K562 (cell line): ENCODE measurements around the gene LRRC47. TPM values are rescaled to one million over a fixed set of nuclear protein-coding genes. Genes with fewer than 3 reads are reported as not detected.

Experiments
- ATAC-seq: fragments of 200-7000 bp; cut with Tn5 transposase; 3 replicates; pipeline ENCODE4 v1.9.1; 2020; ENCODE audit warnings: moderate library complexity
- BruUV-seq: library from RNA; stranded (reverse); fragments of 400-500 nt; replicated peaks from 2 replicates; lab custom pipeline; 2021; lab: Mats Ljungman, UMichigan
- CTCF ChIA-PET: fragments of 300-600 bp; formaldehyde crosslinking; extraction: SDS; loops from one replicate; lab custom pipeline; 2021; ENCODE audit warnings: low intra/inter-chr PET ratio; lab: Yijun Ruan, JAX
- POLR2A ChIA-PET: fragments of 300-600, 350-650 bp; sonication (Branson Sonifier 250); formaldehyde crosslinking; extraction: SDS; loops from one replicate; lab custom pipeline; 2021; ENCODE audit warnings: antibody characterized with exemption, inconsistent platforms; lab: Yijun Ruan, JAX
- DNase-seq, 4 experiments: peaks; one replicate each; pipeline versions ENCODE4 v3.0.0 to v3.0.0-alpha.2; 2011 to 2018; ENCODE audit warnings: low spot score in 3 of 4, mixed read lengths in 3 of 4; ENCODE audit errors: extremely low read depth in 1 of 4
- FAIRE-seq: peaks from 2 replicates; lab custom pipeline; 2011; peaks lifted over from hg19 to GRCh38; lab: Jason Lieb, UNC
- H2AFZ ChIP-seq: 2 replicates; pipeline ENCODE4 v1.6.0; 2011; ENCODE audit warnings: low read depth, low read length, control low read depth, inconsistent platforms
- H3K27ac ChIP-seq: fragments of 200-600 bp; 3 replicates; pipeline ENCODE4 v1.8.0; 2011; ENCODE audit warnings: low read depth, mild to moderate bottlenecking, control low read depth, inconsistent platforms, low read length, moderate library complexity, mixed read lengths; ENCODE audit errors: extremely low read depth
- H3K27me3 ChIP-seq, 2 experiments: fragments of 300-600 bp in 1 of 2; 2 replicates in 1 of 2; 3 replicates in 1 of 2; pipeline versions ENCODE4 v1.6.0 to v1.8.0; 2011; ENCODE audit warnings: inconsistent platforms in 2 of 2, low read length in 2 of 2, mild to moderate bottlenecking in 1 of 2, mixed read lengths in 1 of 2, moderate library complexity in 1 of 2; ENCODE audit not compliant: control insufficient read depth in 2 of 2, insufficient read depth in 2 of 2
- H3K36me3 ChIP-seq: fragments of 300-600 bp; 3 replicates; pipeline ENCODE4 v1.8.0; 2011; ENCODE audit warnings: mild to moderate bottlenecking, low read length, inconsistent platforms; ENCODE audit not compliant: control insufficient read depth, insufficient read depth
- H3K4me1 ChIP-seq, 2 experiments: fragments of 200-600 bp in 1 of 2; replicated peaks in 1 of 2; 2 replicates in 1 of 2; 3 replicates in 1 of 2; pipeline versions ENCODE4 v1.5.1 to v1.8.0; 2011; ENCODE audit warnings: inconsistent platforms in 2 of 2, low read length in 2 of 2, mild to moderate bottlenecking in 1 of 2, mixed read lengths in 1 of 2, moderate library complexity in 1 of 2; ENCODE audit not compliant: control insufficient read depth in 2 of 2, insufficient read depth in 2 of 2
- H3K4me2 ChIP-seq: 2 replicates; pipeline ENCODE4 v1.6.1; 2011; ENCODE audit warnings: low read length, control low read depth, inconsistent platforms, mixed read lengths; ENCODE audit not compliant: insufficient read depth
- H3K4me3 ChIP-seq: fragments of 200-600 bp; sonication (generic), shearing (Covaris generic); 2 replicates; pipeline ENCODE4 v1.5.1; 2016; ENCODE audit warnings: control low read depth, inconsistent platforms
- H3K79me2 ChIP-seq: fragments of 200-600 bp; 3 replicates; pipeline ENCODE4 v1.8.0; 2011; ENCODE audit warnings: low read length, inconsistent platforms; ENCODE audit not compliant: control insufficient read depth, insufficient read depth
- H3K9ac ChIP-seq, 2 experiments: 2 replicates each; pipeline versions ENCODE4 v1.6.0 to v1.6.1; 2011; ENCODE audit warnings: low read depth in 2 of 2, low read length in 2 of 2, control low read depth in 1 of 2, inconsistent platforms in 1 of 2, mild to moderate bottlenecking in 1 of 2, mixed read lengths in 1 of 2; ENCODE audit not compliant: insufficient read depth in 1 of 2
- H3K9me1 ChIP-seq: one replicate; pipeline ENCODE4 v1.6.0; 2011; ENCODE audit warnings: inconsistent platforms, mild to moderate bottlenecking, low read length, moderate library complexity; ENCODE audit not compliant: control insufficient read depth, insufficient read depth
- H3K9me3 ChIP-seq: replicated peaks from 2 replicates; pipeline ENCODE4 v1.5.1; 2011; ENCODE audit warnings: low read depth, low read length, inconsistent platforms; ENCODE audit not compliant: control insufficient read depth, insufficient read depth
- H4K20me1 ChIP-seq: replicated peaks from 2 replicates; pipeline ENCODE4 v1.6.1; 2011; ENCODE audit warnings: low read length, inconsistent platforms, mixed read lengths; ENCODE audit not compliant: control insufficient read depth, insufficient read depth
- BRCA1 ChIP-seq, 2 experiments: fragments of 450-650 bp in 1 of 2; sonication (generic) in 1 of 2; formaldehyde crosslinking in 1 of 2; IDR thresholded peaks; 2 replicates each; pipeline versions ENCODE4 v1.5.0 to v1.6.1; 2017 to 2020; ENCODE audit warnings: mild to moderate bottlenecking in 1 of 2, missing genetic modification reagents in 1 of 2
- BRD4 ChIP-seq: fragments of 200-600 bp; sonication (generic); IDR thresholded peaks from 2 replicates; pipeline ENCODE4 v1.6.1; 2017; ENCODE audit warnings: inconsistent platforms
- CBFA2T3 ChIP-seq: fragments of 450-650 bp; IDR thresholded peaks from 2 replicates; pipeline ENCODE4 v1.6.1; 2017
- FOXK1 ChIP-seq: sonication (generic); formaldehyde crosslinking; IDR thresholded peaks from 2 replicates; pipeline ENCODE4 v1.8.0; 2022; ENCODE audit warnings: missing genetic modification reagents, mild to moderate bottlenecking, borderline replicate concordance
- NCOA1 ChIP-seq: fragments of 450-650 bp; IDR thresholded peaks from 2 replicates; pipeline ENCODE4 v1.6.1; 2016; ENCODE audit warnings: low read depth
- NFIC ChIP-seq: fragments of 450-650 bp; IDR thresholded peaks from 2 replicates; pipeline ENCODE4 v1.6.1; 2017; ENCODE audit warnings: mild to moderate bottlenecking, inconsistent platforms
- POLR2G ChIP-seq: fragments of 200-400 bp; formaldehyde crosslinking; IDR thresholded peaks from 2 replicates; pipeline ENCODE4 v1.6.1; 2017; ENCODE audit warnings: low read depth, mild to moderate bottlenecking, antibody characterized with exemption, low read length, moderate library complexity
- RBFOX2 ChIP-seq: fragments of 200-400 bp; formaldehyde crosslinking; IDR thresholded peaks from 2 replicates; pipeline ENCODE4 v1.6.1; 2017; ENCODE audit warnings: low read depth, mild to moderate bottlenecking, low read length, moderate library complexity
- YBX1 ChIP-seq: fragments of 450-650 bp; IDR thresholded peaks from 2 replicates; pipeline ENCODE4 v1.7.1; 2016; ENCODE audit warnings: mild to moderate bottlenecking
- ZNF143 ChIP-seq: sonication (generic); formaldehyde crosslinking; IDR thresholded peaks from 2 replicates; pipeline ENCODE4 v1.9.0; 2022; ENCODE audit warnings: mild to moderate bottlenecking, missing genetic modification reagents
- ZNF407 ChIP-seq: fragments of 450-650 bp; IDR thresholded peaks from 2 replicates; pipeline ENCODE4 v1.6.1; 2016; ENCODE audit warnings: low read depth
- ZNF586 ChIP-seq: fragments of 450-650 bp; formaldehyde crosslinking; conservative IDR thresholded peaks from 2 replicates; pipeline ENCODE4 v1.4.0; 2020; ENCODE audit warnings: mild to moderate bottlenecking, moderate library complexity
- ZZZ3 ChIP-seq: fragments of 450-650 bp; IDR thresholded peaks from 2 replicates; pipeline ENCODE4 v1.6.1; 2016; ENCODE audit warnings: antibody characterized with exemption, mild to moderate bottlenecking, moderate library complexity
- WGBS: fragments of 100-300 bp; shearing (Covaris generic); methylation state at CpG from one replicate; pipeline ENCODE4 v1.1.6; 2016; ENCODE audit warnings: low coverage, mixed read lengths; ENCODE audit not compliant: insufficient coverage; ENCODE audit errors: missing lambda C conversion rate; 5-methylcytosine and 5-hydroxymethylcytosine counted together
- in situ Hi-C: fragments of 300-500 bp; cut with MboI; formaldehyde crosslinking; loops from 4 replicates; pipeline ENCODE4 v1.15.0; 2018; ENCODE audit warnings: inconsistent platforms, mixed read lengths
- intact Hi-C: fragments of 100-400 bp; cut with micrococcal nuclease; formaldehyde crosslinking; loops from 2 replicates; pipeline ENCODE4 v1.14.2; 2022
- polyA plus RNA-seq, 8 experiments: library from polyadenylated mRNA; depleted of rRNA in 4 of 8; stranded (reverse) in 5 of 8; unstranded in 3 of 8; fragments of >200 nt; fragmentation: Nextera tagmentation in 2 of 8; fragmentation: Illumina TruSeq in 1 of 8; extraction: Ambion mirVana in 2 of 8; extraction: Trizol in 1 of 8; gene quantifications; 2 replicates each; pipeline versions ENCODE4 v1.2.1 to v1.2.3, GENCODE V29; 2011 to 2014; ENCODE audit warnings: inconsistent platforms in 1 of 8, missing spikeins in 1 of 8
- total RNA-seq, 7 experiments: library from RNA; depleted of rRNA in 6 of 7; stranded (reverse); fragments of >200 nt in 6 of 7; fragmentation: Illumina TruSeq in 2 of 7; extraction: Trizol in 2 of 7; gene quantifications; 2 replicates each; pipeline versions ENCODE4 v1.2.1 to v1.2.3, GENCODE V29; 2011 to 2021; ENCODE audit warnings: low replicate concordance in 1 of 7

Gene LRRC47
- total and polyA plus RNA-seq, 9 of the 15 experiments (the other 6 are each of a cell fraction or from before 2014, with no cell fraction given), result 4.6 to 68.0 (median 35.9) TPM

GRCh38 chr1:3790500-3790923 lies 5.8 kb downstream of the LRRC47 start:
- Histone ChIP-seq H3K79me2 (peaks cover 74% of the 10 kb centered on the region), H3K27me3 (no peaks in the 10 kb centered on the region), H3K9me1 (peaks cover 5% of the 10 kb centered on the region), H4K20me1 (peaks cover 18% of the 10 kb centered on the region; the same call in 1 of the 2 replicates), H3K4me2 (no peak overlapping the region), H3K9me3 (no peaks in the 10 kb centered on the region), H3K4me3 (no peak overlapping the region), H2AFZ (no peak overlapping the region), H3K9ac (peak overlapping the region in 1 of 2 experiments; percentile 48; a peak in 1 of 4 replicates), H3K36me3 (peaks cover 69% of the 10 kb centered on the region; the same call in 2 of the 3 replicates), H3K4me1 (peaks cover 25 to 56% of the 10 kb centered on the region in 2 experiments), H3K27ac (no peak overlapping the region)
- ATAC-seq (no peak), DNase-seq (no peak), FAIRE-seq (no peak)
- POLR2A ChIA-PET, result interaction anchor here (0.5 to 1.4 kb wide), 6 partner anchors 11 to 109 kb away, joined by 3 to 4 read pairs (median 3); partner anchors contain the start of gene C1orf174
- in situ Hi-C loops, result no loop called here
- CTCF ChIA-PET, result no interaction called here
- WGBS, result 95% methylated on average over 9 of the region's 12 CpGs
- no TSS peak for BruUV-seq
- intact Hi-C loops, result no loop called here
- TF ChIP-seq ZNF143 (no peak), RBFOX2 (peak; percentile 53; the same call in 1 of the 2 replicates), NCOA1 (no peak), BRD4 (no peak), ZZZ3 (no peak), ZNF586 (CRISPR knock-in tag) (no peak), ZNF407 (no peak), CBFA2T3 (no peak), POLR2G (peak; percentile 48), NFIC (no peak), BRCA1 (IDR thresholded peaks at IDR 0.05) (no peak), BRCA1 (CRISPR knock-in tag; IDR thresholded peaks at IDR 0.05) (no peak), YBX1 (no peak), FOXK1 (CRISPR knock-in tag) (no peak)
